Endometrial microvascular endothelial cells (primary cell): ENCODE measurements around the gene HCAR2. TPM values are rescaled to one million over a fixed set of nuclear protein-coding genes. Genes with fewer than 3 reads are reported as not detected.
"Not testable (repeated sequence)": the region's sequence is repeated elsewhere in the genome, so short reads cannot be mapped to it uniquely, and the experiment has no call there.

Experiments
- in situ Hi-C: cut with HindIII; loops from 2 replicates; pipeline ENCODE4 v1.10.0; 2017; ENCODE audit warnings: low sequenced_read_pairs, low pct_unique_long_range_greater_than_20kb; ENCODE audit errors: inconsistent ontology term
- total RNA-seq: library from RNA; depleted of rRNA; stranded (reverse); fragments of >200 nt; gene quantifications from one replicate; pipeline ENCODE4 v1.2.3, GENCODE V29; 2015; ENCODE audit errors: inconsistent ontology term

HCAR2 gene
- total RNA-seq, 1 donor from 2014 or later: not detected

DNA sequence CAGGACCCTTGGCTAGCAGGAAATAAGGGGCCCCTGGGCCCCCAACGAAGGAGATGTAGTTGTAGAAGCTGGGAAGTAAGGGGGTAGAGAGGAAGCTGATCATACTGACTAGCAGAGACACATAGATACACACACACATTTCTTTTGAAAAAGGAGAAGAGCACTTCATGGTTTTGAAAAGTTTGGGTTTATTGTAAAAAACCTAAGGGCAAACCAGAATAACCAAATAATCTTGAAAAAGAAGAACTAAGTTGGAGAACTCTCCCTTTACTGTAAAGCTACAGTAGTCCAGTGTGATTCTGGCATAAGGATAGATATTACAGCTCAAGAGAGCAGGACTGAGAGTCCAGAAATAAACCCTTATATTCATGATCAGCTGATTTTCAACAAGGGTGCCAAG lies 19.2 kb upstream of the HCAR2 start:
- in situ Hi-C loops: no loop called here

DNA sequence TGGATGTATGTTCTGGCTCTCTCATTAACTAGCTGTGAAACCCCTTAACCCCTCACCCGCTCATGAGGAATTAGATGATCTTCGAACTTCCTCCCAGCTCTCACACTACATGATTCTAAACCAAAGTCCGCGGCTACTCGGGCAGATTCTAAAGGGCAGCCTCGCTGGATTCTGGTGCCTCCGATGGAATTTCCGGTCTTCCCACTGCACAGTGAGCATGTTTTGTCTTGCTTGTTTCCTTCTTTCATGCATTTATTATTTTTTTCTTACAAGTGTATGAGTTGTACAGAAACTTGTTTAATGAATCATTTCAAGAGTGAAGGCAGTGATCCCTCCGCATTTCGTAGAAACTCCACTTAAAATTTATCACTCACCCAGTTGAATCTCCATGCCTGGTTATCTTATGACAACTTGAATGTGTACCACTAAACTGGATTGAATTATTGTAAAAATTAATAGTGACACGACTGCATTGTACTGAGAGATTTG lies 17.9 kb upstream of the HCAR2 start:
- in situ Hi-C loops: no loop called here

DNA sequence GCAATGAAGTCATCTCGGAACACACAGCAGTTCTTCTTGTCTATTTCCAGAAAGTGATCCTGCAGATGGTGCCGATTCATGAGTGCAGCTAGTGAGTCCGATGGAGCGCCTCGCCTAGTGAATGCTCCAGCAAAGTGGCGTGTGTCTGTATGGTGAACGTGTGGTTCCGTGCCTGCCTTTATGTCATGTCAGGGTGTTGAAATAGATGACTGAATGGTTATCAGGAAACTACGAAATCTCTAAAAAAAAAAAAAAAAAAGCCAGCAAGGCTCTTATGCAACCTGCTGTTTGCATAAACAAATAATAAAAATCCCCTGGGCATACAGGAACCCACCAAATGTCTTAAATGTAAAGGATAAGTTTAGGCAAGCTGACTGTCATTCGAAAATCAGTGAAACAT lies 13.5 kb upstream of the HCAR2 start, which contains the start of gene HCAR3:
Gene HCAR3 (minus strand): TSS at position 154 of the 400 bp plus-strand sequence. CDS start 74 bp downstream, at position 80.
- in situ Hi-C loops: not testable (repeated sequence)

DNA sequence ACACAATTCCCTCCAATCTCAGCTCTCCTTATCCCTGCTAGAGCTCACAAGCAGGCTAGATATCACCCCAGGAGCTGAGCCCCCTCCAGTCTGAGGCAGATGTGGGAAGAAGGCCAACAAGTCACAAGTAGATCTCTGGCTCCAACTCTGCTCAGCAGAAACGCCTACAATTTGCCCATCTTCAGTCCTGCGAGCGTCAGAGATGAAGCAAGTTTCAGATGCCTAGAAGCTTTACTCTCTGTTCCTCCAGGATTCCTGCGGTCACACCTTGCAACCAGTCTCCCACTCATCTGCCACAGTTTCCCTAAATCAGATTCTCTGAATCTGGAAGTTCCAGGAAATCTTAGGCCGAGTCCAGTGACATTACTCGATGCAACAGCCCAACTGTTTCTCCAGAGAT lies 12.1 kb upstream of the HCAR2 start:
- in situ Hi-C loops: not testable (repeated sequence)

DNA sequence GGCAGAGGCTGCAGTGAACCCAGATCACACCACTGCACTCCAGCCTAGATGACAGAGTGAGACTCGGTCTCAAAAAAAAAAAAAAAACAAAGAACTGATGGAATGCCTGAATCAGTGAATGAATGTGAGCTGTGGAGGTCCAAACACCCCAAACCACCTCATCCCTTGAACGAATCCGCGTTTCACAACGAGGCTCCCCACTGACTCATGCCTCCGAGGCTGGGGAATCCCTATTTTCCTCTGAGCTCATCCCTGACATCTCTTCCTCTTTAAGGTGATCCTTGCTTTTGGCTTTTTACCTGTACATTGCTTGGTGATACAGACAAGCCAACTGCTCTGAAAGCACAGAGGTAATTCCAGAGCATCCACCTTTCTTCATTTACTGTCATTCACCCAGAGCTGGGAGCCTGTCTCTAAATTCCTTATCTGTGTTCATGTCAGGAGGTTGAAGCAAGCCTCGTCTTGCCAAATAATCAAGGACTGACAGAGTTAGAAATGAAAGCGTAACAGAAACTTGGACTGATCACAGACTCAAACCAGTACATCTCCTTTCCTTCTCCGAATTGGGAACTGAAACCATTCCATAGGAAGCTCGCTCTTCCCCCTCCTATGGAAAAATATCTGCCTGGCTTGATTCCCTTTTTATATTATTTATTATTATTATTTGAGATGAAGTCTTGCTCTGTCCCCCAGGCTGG lies 10.5 kb upstream of the HCAR2 start:
- in situ Hi-C loops: not testable (repeated sequence)

DNA sequence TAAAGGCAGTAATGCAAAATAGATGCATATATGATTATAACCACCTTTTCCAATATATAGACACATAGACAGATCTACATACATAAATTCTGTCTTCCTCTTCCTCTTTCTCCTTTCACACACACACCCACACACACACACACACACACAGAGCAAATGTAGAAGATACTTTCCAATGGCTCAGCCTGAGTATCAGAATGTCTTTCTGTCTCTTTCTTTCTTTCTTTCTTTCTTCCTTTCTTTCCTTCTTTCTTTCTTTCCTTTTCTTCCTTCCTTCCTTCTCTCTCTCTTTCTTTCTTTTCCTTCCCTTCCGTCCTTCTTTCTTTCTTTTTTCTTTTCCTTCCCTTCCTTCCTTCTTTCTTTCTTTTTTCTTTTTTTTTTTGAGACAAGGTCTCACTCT lies 8.1 kb upstream of the HCAR2 start:
- in situ Hi-C loops: not testable (repeated sequence)

DNA sequence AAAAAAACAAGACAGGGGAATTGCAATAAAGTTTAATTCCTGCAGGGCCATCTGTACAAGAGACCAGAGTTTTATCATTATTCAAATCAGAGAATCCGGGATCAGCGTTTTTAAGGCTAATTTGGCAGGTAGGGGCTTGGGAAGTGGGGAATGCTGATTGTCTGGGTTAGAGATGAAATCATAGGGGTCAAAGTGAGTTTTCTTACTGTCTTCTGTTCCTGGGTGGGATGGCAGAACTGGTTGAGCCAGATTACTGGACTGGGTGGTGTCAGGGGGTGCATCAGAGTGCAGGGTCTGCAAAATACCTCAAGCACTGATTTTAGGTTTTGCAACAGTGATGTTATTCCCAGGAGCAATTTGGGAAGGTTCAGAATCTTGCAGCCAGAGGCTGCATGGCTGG lies 7.2 kb upstream of the HCAR2 start:
- in situ Hi-C loops: not testable (repeated sequence)

DNA sequence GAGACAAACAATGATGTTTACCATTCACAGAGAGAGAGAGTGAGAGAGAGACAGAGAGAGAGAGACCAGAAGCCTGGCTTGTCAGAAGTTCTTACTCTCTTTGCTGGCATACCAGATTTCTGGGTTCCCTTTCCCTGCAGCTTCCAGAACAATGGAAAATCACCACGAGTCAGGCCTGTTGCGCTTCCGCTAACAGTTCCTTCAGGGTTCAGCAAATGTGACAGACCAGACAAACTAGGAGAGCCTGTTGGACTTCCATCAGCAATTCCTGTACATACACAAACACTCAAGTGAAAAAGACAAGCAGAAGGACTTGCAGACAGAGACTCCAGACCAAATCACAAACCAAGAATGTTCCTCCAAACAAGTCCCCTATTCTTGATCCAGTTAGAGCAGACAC lies 6.1 kb upstream of the HCAR2 start:
- in situ Hi-C loops: not testable (repeated sequence)

DNA sequence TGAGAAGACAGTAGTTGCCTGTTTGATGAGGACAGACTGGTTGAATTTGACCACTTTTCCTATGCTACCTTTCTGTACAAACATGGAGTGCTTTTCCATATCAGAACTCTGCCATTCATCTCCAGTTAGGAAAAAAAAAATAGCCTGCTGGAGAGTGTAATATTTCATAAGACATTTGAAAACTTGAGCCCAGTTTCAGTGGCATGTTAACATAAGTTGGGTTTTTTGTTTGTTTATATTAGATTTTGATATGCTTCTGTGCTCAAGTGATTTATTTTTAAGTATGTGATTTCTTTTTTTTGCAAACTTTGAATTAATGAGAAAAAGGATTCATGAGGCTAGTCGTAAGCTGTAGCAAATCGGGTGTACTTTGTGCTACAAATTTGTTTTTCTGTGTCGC lies 684 bp upstream of the HCAR2 start:
- in situ Hi-C loops: not testable (repeated sequence)

DNA sequence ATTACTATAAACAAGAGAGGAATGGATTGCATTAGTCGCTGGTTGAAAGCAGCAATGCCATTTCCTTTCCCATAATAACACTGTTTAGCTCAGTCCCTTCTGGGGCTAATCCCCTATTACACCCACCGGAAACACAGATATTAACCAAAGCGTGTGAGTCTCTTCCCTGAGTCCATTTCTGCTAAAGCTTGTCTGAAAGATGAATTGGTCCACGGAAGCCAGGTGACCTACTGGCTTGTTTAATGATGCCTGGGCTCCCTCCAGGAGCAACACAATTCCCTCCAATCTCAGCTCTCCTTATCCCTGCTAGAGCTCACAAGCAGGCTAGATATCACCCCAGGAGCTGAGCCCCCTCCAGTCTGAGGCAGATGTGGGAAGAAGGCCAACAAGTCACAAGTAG lies 1.7 kb downstream of the HCAR2 start:
- in situ Hi-C loops: not testable (repeated sequence)

DNA sequence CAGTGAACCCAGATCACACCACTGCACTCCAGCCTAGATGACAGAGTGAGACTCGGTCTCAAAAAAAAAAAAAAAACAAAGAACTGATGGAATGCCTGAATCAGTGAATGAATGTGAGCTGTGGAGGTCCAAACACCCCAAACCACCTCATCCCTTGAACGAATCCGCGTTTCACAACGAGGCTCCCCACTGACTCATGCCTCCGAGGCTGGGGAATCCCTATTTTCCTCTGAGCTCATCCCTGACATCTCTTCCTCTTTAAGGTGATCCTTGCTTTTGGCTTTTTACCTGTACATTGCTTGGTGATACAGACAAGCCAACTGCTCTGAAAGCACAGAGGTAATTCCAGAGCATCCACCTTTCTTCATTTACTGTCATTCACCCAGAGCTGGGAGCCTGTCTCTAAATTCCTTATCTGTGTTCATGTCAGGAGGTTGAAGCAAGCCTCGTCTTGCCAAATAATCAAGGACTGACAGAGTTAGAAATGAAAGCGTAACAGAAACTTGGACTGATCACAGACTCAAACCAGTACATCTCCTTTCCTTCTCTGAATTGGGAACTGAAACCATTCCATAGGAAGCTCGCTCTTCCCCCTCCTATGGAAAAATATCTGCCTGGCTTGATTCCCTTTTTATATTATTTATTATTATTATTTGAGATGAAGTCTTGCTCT lies 3.0 kb downstream of the HCAR2 start:
- in situ Hi-C loops: not testable (repeated sequence)

DNA sequence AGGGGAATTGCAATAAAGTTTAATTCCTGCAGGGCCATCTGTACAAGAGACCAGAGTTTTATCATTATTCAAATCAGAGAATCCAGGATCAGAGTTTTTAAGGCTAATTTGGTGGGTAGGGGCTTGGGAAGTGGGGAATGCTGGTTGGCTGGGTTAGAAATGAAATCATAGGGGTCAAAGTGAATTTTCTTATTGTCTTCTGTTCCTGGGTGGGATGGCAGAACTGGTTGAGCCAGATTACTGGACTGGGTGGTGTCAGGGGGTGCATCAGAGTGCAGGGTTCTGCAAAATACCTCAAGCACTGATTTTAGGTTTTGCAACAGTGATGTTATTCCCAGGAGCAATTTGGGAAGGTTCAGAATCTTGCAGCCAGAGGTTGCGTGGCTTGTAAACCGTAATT lies 6.2 kb downstream of the HCAR2 start:
- in situ Hi-C loops: not testable (repeated sequence)

DNA sequence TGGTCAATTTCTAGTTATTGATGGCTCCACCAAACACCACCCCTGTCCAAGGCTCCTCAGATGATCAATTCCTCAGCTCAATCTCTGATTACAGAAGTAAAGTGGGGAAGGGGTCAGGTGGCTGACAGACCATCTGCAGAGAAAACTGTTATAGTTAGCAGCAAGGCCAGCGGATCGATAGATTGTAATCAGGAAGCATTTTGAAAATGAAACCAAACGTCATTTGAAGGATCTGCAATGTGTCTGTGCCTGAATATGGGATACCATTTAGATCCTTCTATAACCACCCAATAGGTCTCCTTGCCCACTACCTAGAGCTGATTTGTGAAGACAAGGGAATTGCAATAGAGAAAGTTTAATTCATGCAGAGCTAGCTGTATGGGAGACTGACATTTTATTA lies 11.6 kb downstream of the HCAR2 start:
- in situ Hi-C loops: no loop called here

DNA sequence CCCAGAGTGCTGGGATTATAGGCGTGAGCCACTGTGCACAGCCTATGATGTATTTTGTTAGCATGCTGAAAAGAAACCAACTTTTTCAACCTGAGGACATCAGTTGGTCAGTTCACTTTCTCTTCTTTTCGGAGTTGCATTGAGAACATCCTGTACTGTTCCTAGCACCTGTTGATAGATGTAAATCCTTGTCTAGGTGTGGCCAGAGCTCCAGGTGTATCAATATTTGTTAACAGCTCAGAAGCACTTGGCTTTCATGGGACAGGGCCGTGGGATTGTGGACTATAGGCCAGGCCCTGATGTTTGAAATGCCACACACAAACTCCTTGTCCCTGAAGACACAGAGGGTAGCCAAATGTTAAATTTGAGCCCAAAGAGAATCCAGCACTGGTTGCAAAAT lies 14.9 kb downstream of the HCAR2 start:
- in situ Hi-C loops: no loop called here

DNA sequence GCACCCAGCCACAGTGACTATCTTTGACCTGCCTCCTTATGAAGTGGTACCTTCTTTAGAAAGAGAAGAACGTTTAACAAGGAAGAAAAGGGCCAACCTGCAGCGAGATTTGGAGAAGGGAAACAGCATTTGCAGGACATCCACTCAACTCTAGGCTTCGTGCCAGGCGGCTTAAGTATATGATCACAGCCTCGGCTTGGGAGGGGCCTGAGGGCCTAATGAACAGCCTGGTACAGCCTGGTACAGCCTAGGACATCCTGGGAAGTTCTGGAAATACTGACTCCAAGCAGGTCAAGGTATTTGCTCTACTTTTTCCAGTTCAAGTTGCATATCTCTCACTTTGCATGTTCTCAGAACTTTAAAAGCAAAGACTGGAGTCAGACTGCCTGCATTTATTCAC lies 16.1 kb downstream of the HCAR2 start:
- in situ Hi-C loops: no loop called here

DNA sequence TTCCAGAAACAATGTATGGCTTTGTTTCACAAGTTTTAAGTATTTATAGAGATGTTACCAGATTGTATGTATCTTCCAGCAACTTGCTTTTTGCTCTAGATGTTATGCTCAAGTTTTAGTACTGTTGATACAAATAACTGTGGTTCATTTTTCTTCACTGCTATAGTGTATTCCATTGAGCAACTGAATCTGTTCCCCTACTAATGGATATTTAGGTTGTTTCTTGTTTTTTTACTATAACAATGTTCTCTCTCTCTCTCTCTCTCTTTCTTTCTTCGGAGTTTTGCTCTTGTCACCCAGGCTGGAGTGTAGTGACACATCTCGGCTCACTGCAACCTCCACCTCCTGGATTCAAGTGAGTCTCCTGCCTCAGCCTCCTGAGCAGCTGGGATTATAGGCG lies 16.6 kb downstream of the HCAR2 start:
- in situ Hi-C loops: no loop called here

DNA sequence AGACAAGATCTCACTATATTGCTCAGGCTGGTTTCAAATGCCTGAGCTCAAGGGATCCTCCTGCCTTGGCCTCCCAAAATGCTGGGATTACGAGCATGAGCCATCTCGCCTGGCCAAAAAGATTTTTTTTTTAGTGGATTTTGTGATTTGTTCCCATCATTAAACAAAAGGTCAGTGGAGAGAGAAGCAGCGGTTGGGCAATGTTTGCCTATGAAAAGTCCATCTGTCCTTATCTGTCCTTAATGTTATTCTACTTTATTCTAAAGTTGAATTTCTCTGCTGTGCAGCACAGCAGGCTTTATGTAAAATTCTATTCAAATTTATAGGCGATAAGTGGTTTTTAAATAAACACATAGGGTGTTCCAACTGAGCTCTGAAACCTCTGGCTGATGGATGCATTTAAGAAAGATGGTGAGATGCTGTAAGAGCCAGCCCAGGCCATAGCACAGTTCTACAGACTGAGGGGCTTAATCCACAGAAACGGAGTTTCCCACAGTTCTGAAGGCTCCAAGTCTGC lies 18.8 kb downstream of the HCAR2 start:
- in situ Hi-C loops: no loop called here

DNA sequence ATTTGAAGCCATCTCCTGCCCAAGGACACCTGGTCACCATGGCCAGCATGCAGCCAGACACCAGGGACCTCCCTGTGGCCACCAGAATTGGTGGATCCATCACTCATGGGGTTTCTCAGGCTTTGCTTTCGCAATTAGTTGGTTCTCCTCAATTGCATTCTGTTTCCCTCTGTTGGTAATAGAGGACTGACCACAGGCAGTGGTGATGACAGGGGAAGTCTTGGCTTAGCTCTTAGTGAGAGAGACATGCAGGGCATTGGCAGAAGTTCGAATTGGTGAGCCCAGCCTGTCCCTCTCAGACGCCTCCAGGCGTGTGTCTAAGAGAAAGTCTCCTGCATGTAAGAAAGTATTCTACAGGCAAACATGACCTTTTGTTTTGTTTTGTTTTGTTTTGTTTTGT lies 21.3 kb downstream of the HCAR2 start:
- in situ Hi-C loops: no loop called here

DNA sequence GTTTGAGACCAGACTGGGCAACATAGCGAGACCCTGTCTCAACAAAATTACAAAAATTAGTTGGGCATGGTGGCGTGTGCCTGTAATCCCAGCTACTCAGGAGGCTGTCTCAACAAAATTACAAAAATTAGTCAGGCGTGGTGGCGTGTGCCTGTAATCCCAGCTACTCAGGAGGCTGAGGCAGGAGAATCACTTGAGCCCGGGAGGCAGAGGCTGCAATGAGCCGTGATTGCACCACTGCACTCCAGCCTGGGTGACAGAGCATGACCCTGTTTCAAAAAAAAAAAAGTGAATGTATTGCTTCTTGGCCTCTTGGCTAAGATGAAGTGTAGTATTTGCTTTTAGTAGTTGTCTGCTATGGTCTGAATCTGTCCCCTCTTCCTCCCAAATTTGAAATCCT lies 22.2 kb downstream of the HCAR2 start:
- in situ Hi-C loops: not testable (repeated sequence)

DNA sequence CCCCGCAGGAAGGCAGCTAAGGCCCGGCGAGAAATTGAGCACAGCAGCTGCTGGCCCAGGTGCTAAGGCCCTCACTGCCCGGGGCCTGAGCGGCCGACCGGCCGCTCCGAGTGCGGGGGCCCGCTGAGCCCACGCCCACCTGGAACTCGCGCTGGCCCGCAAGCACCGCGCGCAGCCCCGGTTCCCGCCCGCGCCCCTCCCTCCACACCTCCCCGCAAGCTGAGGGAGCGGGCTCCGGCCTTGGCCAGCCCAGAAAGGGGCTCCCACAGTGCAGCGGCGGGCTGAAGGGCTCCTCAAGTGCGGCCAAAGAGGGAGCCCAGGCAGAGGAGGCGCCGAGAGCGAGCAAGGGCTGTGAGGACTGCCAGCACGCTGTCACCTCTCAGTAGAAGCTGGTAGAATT lies 26.4 kb downstream of the HCAR2 start:
- in situ Hi-C loops: not testable (repeated sequence)
